Stimulated activated CD8-positive, alpha-beta memory T cell treated with anti-CD3 and anti-CD28 coated beads, Interleukin-4, amount 100 ng/mL, for 24 hours (primary cell): Measurements from ENCODE around the gene REPS2.

Experiments used
- DNase-seq: peaks from one replicate; pipeline ENCODE4 v3.0.0-alpha.2; 2020; ENCODE audit warnings: low read depth

REPS2 gene

DNA sequence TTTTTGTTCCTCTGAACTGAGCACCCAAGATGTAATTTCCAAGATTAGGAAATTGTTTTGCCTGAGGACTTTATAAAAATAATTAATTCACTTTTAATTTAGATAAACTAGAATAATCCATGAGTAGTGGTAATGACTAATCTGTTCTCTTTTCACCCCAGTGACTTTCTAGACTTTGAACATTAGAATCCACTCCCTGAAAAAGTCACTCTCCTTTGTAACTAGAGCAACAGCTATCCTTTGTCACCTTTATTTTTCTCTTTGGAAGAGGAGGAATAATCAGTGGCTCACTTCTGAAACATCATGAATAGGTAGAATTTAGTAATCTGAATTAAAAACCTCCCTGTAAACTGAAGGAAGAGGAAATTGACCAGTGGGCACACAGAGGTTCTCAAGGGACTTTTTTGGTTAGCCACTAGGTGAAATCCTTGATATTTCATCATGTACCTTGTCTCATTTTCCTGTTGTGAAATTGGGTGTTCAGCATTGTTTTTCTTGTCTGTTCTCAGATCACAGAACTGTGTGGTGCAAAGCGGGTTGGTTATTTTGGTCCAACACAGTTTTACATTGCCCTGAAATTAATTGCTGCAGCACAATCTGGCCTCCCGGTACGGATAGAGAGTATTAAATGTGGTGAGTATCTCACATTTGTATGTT, 59.4 kb downstream of the REPS2 start:
- no peak for DNase-seq

DNA sequence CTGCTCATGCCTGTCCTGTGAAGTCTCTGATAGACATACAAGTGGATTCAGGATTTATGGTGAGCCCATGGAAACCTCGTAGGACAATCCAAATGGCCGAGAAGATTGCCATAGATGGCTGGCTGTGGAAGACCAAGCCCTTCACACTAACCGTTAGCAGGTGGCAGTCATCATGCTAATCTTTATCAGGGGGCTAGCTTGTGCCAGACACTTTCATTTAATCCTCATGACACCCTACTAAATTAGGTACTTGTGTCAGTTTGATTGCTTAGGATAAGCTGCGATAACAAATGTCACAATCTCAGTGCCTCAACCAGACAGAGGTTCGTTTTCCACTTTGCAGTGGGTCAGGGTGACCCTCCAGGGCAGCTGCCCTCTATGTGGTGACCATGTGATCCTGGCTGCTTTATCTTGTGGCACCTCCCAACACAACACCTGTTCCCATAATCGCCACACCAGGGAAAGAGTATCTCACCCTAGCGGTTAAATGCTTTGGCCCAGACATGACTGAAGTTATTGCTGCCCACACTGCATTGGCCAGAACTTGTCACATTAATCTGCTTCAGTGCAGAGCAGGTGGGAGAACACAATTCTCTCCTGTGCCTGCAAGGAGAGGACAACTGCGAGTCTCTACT, 60.8 kb downstream of the REPS2 start:
- DNase-seq = no peak

DNA sequence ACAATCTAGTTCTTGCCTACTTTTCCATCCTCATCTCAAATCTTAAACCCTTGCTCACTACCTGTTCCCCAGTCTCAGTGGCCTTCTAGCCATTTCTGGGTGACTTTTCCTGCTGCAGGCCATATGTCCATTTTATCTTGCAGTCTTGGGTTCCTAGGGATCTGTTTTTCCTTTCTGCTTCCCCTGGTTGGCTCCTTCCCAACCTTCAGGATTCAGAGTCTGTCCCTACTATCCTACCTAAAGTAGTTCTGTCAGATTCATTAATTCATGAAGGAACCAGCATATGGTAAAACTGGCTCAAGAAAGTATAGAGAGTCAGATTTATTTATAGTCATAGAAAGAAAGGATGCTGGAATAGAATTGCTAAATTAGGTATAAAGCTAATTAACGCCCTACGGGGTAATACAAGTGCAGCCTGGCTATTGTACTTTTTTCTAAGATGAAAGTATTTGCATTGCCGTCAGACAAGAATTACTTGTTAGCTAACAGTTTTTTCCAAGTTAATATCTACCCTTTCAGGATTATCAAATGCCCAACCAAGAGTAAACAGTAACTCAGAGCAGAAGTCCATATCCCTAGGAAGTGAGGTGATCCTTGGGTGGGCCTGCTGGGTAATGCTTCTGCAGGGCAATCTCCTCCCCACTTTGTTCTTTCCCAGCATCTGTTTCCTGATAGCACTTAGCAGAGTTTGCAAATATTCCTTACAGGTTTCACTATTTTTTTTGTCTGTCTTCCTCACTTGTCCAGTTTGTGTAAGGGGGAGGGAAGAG, 63.6 kb downstream of the REPS2 start:
- no peak for DNase-seq

DNA sequence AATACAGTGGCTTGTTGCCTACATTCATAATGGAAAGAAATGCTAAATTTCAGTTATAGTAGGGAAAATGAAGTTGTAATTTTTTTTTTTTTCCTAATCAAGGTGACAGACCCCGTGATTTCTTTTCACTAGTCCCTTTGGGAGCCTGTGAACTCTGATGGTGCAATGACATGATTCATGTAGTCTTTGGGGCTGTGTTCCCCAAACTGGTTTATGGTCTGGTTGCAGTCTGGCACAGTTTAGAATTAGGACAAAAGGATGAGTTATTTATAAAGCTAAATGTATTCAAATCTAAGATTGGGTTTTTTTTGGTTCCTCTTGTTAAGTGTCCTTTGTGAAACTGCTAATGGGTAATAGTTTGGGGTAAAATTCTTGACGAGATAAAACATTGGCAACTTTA, 66.0 kb downstream of the REPS2 start:
- no peak for DNase-seq

DNA sequence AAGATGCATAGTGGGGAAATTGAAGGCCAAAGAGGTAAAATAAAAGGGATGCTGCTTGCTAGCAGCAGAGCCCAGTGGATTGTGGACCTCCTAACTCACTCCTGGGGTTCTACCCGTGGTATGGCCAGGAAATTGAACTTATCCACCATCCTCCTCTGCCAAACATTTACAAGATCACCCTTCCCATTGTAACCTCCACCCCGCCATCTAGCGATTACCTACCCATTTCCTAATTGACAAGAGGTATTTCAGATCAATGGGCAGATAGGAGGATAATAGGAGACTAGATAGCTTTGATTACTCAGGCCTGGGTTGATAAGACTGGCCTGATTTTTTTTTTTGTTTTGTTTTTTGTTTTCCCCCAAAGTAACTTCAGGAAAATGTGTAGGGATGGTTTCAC, 67.8 kb downstream of the REPS2 start:
- no peak for DNase-seq

DNA sequence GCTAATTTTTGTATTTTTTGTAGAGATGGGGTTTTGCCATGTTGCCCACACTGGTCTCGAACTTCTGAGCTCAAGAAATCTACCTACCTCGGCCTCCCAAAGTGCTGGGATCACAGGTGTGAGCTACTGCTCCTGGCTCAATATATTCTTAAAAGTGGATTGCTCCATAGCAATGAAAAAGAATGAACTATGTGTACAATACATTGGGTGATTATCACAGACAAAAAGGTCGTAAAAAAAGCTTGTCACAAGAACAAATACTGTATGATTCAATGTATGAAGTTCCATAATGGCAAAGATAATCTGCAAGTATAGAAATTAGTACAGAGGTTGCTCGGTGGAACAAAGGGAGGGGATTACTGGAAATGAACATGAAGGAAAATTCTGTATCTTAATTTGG, 70.7 kb downstream of the REPS2 start:
- no peak for DNase-seq

DNA sequence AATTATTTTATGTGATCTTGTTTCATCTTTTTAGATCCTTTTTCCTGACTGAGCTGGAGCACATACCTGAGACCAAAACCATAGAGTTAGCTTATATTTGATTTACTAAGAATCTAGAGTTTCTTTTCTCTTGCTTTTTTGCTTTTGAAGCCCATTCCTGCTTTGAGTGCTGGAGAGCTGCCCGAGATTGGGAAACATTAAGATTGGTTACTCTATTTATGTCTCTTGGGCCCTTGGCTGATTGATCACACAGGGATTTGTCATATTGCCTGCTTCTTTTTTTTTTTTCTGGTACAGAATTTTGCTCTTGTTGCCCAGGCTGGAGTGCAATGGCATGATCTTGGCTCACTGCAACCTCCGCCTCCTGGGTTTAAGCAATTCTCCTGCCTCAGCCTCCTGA, 73.9 kb downstream of the REPS2 start:
- no peak for DNase-seq

DNA sequence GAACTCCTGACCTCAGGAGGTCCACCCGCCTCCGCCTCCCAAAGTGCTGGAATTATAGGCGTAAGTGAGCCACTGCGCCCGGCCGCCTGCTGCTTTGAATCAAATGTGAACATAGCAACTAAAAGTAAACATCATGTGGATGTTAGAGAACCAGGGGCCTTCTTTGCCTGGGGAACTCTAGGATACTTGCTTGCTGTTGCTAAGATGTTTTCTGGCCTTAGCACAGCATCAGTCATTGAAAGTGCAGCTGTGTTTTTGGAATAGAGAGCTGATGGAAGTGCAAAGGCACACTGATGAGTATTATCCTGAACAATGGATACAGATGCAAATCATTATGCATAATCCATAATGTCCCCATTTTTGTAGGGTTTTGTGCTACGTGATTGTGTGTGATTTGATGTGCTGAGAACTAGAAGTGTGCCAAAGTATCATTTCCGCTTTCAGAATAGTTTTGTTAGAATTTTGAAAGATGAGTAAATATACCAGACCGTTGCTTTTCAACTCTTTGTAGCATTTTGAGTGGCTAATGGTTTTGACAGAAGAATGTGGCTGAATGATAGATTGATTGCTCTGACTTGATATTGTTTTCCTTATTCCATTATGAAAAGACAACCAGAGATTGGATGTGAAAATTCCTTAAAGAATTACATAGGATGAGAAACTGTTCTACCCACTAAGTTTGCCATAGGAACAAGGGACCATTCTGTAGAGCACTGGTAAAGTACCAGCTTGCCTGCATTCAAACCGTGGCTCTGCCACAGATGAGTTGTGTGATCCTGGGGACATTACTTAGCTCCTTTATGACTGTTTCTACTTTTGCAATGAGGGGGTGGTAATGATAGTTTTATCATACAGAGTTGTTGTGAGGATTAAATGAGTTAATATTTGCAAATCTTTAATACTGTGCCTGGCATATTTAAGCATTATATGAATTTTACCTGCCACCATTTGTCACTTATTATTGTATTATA, 74.7 kb downstream of the REPS2 start:
- no peak for DNase-seq

DNA sequence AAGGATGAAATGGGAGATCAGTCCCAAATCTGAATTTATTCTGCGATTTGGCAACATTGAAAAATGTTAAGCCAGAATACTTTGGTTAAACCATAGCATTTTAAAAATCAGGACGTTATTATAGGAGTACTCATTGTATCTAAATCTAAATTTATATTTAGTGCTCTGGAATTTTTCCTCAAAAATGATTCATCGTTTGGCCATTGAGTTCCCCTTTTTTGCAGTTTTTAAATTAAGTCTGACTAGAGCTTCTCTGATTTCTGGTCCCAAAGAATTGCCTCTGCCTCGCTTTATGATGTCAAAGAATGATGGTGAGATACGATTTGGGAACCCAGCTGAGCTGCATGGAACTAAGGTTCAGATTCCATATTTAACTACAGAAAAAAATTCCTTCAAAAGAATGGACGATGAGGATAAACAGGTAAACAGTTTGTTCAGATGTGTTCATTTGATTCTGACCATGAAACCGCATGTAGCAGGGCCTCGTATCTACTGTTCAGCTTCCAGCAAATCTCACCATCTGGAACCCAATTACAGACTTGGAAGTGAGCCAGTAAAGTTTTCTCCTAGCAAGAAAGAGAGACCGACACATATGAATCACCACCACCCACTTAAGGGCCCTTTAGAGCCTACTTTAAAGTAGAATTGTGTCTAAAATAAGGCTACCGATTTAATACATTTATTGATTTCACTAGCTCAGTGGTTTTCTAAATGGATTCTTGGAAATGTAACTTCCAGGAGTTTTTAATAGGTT, 75.6 kb downstream of the REPS2 start:
- no peak for DNase-seq

DNA sequence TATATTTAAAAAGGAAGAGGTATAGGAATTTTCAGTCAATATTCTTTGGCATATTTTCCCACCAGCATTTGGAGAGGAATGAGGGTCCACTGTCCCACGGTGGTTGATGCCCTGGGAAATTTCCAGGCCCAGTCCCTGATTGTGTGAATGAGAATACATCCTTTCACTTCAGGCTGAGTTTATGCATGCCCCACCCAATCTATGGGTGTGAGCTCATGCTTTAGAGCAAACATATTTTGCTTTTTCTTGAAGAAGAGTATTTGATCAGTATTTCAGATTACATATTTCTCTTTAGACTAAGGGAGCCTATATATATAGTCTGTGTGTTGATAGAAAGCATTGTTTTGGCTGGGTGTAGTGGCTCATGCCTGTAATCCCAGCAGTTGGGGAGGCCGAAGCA, 77.2 kb downstream of the REPS2 start:
- DNase-seq = no peak

DNA sequence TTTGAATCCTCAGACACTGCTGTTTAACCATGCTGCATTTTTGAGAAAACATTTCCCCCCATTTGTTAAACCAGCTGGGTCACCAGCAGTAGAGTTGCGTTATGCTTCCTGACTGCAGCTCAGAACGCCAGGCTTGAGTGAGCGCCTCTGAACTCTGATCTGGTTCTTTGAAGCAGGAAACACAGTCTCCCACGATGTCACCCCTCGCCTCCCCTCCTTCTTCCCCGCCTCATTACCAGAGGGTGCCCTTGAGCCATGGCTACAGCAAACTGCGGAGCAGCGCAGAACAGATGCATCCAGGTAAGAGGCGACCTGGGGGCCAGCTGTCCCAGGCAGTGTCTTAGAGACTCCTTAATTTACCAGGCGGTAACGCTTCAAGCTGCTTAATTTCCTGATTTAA, 78.4 kb downstream of the REPS2 start:
- DNase-seq = no peak

DNA sequence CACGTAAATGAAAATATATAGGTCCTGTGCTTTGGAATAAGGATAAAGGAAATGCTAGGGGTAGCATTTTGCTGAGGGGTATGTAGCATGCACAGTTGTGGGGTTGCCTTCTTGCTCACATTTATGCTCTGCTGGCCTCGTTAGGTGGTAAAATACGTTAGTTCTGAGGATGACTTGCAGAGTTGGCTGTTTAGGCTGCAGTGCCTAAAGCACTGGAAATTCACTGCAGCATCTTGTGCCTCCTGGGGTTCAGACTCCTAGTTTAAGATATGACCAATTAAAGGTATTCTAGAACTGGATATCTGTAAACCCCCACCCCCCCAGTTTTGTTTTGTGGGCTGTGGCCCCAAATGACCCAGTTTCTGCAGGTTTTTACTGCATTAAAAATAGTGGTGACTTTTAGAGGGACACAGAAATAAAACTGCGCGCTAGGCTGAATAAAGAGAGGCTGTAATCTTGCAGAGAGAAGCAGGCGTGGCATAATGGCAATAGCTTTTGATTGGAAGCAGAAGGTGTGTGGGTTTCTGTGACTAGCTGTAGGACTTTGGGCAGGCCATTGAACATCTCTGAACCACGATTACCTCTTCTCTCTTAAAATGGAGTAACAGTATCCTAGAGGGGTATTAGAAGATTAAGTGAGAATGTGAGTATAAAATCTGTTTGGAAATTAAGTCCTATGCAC, 79.3 kb downstream of the REPS2 start:
- DNase-seq = no peak

DNA sequence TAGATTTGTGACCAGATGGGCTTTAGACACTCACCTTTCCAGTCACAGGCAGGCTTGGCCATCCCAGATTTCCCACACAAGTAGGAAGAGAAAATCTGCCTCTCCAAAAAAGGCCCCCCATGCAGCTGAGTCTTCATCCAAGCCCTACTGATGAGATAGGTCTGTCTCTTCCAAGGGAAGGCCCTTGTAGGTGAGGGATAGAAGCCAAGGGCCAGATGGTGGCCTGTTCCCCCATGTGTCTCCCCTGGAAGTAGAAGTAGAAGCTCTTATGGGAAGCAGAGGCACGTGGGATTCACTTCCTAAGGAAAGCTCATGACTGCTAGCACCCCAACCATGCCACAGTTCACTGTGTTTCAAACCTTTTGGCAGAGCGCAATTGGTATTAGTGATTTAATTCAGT, 81.5 kb downstream of the REPS2 start:
- no peak for DNase-seq

DNA sequence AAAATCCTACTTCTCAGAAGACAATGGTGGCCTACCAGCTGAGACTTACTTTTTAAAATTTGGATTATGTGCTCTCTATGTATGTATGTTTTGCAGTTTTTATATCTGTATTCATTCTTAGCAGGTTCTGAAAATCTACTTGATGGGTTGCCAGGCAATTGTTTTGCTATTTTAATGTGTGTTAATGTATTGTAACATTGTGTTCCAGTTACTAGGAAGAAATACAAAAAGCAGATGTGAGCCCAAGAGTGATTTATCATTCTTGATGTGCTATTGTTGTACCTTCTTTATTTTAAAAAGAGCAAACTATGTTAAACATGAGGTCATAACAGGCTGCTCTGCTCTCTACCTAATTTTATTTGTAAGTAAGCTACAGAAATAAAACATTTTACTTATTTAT, 81.9 kb downstream of the REPS2 start:
- DNase-seq = no peak

DNA sequence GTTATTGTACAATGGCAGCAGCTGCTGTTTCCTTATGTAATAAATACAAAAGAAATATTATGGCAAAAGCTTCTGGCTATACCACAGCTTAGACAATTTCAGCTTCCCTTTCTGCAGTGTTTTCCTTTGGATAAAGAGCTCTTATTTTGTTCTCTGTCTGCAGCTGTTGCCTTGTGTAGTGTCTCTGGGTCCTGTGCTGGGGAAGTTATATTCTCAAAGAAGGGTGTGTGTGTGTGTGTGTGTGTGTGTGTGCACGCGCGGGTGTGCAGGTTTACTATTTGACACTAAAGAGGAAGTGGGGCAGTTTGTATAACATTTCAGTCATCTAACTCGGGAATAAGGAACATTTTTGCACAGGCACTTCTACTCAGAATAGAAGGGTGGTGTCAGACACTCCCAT, 83.6 kb downstream of the REPS2 start:
- DNase-seq = no peak

DNA sequence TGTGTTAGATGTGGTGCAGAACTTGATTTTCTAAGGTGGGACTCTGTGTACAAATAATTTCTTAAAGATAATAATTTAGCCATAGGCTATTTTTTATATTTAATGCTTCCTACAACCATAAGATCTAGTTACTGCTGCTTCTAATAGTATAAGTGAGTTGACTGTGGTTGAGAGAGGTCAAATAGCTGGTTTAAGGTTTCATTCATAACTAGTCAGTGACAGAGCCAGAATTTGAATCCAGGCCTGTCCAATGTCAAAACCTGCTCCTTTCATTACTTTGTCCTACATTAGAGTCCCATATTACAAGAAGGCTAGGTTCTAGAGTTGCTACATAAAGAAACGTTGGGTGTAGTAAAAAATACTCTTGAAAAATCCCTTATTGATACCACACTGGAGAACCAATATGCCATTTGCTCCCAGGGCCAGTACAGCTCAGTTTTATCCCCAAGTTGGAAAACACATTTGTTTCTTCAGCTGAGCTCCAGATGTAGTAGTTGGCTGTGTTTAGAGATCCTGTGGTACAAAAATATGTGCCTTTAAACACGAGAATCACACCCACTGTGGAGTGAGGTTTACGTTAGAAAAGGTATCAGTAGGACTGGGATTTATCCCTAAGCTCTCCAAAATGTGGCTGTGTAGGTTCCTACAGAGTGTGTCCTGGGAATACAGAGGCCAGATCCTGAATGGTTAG, 84.3 kb downstream of the REPS2 start:
- no peak for DNase-seq

DNA sequence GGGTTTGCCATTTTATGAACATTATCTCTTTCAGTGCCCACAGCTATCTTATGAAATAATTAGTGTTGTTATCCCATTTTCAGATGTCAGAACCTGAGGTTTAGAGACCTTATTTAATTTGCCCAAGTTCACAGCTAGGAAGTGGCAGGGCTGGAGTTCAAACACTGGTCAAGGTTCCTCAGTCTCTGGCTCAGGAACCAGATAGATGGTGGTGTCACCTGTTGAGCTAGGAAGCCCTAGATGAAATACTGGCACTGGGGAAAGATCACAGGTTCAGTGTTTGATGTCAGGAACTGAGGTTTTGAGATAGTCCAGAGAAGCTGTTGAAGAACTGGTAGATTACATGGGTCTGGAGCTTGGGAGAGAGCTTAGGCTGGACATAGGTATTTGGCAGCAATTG, 85.4 kb downstream of the REPS2 start:
- DNase-seq = no peak

DNA sequence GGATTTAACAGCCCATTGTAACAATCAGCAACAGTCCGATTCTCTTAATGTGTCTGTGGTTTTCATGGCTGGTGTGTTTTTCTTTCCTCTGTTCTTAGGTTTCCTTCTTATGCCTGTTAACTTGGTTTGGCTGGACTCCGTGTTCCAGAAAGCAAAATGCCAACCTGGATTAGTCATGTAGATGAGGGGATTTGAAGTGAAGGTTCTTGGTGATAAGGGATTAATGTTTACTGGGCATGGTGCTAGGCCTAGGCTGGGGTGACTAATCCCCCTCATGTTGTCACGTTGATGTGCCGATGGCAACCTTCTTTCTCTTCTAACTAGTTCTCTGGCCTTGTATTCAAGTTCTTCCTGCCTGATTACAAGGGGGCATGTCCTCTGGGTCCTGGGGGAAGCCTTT, 85.9 kb downstream of the REPS2 start:
- DNase-seq = no peak

DNA sequence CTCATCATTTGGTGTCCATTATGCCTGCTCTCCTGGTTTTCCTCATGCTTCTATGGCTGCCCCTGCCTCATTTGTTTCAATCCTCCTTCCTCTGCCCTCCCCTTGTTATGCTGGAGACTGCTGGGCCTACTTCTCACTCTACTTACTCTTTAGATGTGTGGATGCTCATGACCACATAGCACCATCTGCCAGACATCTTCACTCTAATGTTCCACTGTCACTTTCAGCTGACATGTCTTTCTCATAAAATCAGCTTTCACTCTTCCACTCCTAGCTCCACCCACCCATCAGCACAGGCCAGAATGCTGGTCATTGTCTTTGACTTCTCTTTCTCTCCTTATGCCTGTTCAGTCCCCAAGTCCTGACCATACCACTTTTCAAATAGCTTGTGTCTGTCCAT, 86.8 kb downstream of the REPS2 start:
- DNase-seq = no peak

DNA sequence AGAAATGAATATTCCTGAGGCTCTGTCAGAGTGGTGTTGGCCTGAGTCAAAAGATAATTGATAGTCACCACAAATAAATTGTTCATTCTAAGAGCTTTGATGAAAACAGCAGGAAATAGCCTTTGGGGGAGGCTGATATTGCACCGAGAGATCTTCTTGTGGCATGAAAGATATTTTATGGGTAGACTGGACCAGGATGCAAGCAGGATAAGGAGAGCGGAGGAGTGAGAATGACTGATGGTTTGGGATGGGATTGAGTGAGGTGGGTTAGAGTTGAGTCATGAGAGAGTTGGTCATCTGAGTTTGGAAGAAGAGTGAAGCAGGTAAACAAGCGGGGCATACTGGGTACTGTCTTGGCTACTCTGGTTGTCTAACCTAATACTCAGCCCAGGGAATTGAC, 88.7 kb downstream of the REPS2 start:
- DNase-seq = no peak
